Hematopoietic multipotent progenitor cell treated with erythropoietin and hydrocortisone succinate and interleukin-3 and kit ligand, for 17 days (in vitro differentiated cells): Measurements from ENCODE around the gene DNAJB1.
"Not testable (repeated sequence)": the region's sequence is repeated elsewhere in the genome, so short reads cannot be mapped to it uniquely, and the experiment has no call there.

Experiments
- DNase-seq: peaks from one replicate; pipeline ENCODE4 v3.0.0-alpha.2; 2015; ENCODE audit warnings: low spot score

The DNAJB1 gene

DNA sequence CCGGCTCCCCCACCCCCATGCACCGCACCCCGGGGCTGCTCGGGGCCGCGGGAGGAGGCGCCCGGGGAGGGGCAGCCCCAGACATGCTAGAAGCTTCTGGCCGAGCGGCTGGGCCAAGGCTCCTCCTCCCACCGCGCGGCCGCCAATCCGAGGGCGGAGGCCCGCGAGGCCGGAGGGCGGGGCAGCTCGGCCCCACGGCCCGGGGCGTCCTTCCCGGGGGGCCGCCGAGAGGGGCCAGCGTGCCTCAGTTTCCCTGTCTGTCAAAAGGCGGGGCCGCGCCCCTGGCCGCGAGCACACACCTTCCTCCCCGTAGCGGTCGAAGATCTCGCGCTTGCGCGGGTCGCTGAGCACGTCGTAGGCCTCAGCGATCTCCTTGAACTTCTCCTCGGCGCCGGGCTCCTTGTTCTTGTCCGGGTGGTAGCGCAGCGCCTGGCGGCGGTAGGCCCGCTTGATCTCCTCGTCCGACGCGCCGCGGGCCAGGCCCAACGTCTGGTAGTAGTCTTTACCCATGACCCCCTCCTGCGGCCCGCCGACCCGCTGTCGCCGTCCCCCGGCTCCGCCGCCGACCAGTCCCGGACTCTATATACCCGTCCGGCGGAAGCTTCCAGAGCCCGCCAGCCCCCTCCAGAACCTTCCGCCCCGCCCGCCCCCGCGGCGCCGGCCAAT is at the start of gene DNAJB1:
DNAJB1 (minus strand) TSS at position 558 of the 666 bp plus-strand sequence; CDS start at position 510, 48 bp downstream.
- DNase-seq, result peak; percentile 91

DNA sequence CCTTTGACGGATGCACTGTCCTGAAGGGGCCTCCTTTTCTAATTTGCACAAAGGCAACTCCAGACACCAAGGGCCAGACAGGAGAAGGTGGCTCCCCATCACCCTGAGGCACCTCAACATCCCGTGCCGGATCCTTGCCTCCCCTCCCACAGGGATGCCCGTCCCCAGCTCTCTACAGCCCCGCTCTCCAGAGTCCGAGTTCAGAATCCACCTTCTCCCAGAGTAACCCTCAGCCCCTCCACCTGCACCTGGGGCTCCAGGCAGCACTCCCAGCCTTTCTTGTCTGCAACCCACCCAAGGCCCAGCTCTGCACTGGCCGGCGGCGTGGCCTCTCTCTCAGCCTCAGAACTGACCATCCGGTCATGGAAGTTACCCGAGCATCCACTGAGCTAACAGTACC is 48.9 kb upstream of the DNAJB1 start:
- no peak for DNase-seq

DNA sequence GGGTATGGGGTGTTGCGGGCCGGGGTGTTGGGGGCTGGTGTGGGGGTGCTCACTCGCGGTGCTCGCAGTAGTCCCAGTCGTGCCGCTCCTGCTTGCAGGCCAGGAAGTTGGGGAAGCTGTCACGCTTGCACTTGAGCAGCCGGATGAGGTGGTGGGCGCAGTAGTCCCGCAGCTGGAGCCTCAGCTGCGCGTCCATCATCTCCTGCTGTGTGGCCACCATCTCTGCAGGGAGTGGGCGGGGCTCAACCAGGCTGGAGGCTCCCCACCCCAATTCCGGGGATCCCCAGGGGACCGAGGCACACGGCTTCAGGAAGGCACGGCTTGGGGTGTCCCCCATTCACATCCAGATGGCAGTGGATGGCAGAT is 48.5 kb upstream of the DNAJB1 start:
- DNase-seq, result no peak

DNA sequence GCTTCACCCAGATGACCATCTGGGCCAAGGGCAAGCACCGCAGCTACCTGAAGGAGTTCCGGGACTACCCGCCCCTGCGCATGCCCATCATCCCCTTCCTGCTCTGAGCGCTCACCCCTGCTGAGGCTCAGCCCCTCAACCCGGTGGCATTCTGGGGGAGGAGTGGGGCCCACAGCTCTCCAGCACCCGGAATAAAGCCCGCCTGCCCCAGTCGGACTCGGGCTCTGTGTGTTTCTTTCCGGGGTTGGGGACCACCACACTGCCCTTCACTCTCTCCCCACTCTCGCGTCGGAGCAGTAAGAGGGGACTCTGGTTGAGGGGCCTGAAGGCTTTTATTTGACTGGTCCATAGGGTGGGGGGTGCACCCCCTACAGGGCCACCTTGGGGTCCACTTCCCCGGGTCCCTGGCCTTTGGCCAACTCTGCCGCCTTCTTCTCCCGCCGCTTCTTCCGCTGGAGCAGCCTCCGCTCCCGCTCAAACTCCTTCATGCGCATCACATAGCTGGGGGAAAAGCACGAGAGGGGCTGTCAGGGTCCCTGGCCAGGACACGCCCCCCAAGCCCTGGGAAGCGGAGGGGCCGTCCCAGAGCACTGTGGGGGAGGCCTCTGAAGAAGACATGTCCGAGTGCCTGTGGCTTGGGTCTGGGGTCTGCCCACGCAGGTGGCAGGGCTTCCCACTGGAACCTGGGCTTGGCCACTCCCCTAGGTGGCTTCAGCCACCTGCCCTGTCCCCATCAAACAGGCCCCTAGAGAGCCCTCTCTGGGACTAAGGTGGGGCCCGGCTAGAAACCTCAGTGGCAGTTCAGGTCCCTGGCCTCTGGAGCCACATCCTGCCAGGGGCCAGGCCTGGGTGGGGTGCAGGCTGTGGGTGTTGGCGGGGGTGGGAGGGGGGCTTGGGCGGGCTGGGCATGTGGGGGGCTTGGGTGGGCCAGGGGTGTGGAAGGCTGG is 47.8 kb upstream of the DNAJB1 start:
- DNase-seq, result no peak

DNA sequence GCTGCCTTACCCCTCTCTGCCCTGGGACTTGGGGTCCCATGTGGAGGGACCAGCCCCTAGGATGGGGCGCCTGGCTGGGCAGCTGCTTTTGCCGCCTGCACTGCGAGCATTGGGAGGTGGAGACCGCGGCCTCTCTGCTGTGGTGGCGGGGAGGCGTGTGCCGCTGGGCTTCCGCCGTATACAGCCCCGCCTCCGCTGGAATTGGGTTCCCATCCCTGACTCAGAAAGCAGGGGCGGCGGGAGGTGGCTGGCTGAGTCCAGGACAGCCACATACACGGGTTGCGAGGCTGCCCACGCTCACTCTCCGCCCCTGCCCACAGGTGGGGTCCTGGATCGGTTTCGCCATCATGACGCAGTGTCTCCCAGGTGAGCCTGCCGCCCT is 47.1 kb upstream of the DNAJB1 start:
- no peak for DNase-seq

DNA sequence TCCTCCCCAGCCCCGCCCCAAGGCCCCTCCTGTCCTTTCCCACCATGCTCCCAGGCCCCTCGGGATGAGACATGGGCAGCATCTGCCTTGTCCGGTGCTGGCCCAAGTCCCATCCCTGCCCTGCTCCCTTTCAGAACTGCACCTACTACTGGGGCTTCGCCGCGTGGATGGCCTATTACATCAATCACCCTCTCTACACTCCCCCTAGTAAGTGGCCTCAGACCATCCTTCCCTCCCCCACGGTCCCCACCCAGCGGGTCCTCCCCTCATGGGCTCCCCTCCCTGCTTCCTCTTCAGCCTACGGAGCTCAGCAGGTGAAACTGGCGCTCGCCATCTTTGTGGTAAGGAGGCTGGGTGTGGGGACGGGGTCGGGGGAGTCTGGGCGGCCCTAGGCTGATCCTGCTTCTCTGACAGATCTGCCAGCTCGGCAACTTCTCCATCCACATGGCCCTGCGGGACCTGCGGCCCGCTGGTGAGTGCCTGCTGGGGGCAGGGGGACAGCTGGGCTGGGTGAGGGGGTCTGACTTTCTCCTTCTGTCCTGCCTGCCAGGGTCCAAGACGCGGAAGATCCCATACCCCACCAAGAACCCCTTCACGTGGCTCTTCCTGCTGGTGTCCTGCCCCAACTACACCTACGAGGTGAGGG is 46.6 kb upstream of the DNAJB1 start:
- not testable (repeated sequence) for DNase-seq

DNA sequence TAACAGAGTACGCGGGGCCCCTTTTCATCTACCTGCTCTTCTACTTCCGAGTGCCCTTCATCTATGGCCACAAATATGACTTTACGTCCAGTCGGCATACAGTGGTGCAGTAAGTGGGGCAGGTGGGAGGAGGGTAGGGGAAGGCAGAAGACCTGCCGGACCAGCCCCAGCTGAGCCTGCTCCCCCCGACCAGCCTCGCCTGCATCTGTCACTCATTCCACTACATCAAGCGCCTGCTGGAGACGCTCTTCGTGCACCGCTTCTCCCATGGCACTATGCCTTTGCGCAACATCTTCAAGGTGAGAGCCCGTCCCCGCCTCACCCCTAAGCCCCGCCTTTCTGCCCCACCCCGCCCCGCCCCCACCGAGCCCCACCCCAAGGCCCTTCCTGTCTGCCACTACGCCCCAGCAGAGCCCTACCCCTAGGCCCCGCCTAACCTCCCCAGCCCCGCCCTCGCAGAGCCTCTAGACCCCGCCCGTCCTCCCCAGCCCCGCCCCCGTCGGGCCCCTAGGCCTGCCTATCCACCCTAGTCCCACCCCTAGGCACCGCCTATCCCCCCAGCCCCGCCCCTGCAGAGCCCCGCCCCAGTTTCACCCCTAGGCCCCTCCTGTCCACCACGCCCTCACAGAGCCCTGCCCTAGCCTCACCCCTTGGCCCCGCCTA is 45.9 kb upstream of the DNAJB1 start:
- peak; percentile 13 for DNase-seq

- no peak for DNase-seq
Observed at GRCh38 chr19:14563590-14563926, 45.4 kb upstream of the DNAJB1 start.

DNA sequence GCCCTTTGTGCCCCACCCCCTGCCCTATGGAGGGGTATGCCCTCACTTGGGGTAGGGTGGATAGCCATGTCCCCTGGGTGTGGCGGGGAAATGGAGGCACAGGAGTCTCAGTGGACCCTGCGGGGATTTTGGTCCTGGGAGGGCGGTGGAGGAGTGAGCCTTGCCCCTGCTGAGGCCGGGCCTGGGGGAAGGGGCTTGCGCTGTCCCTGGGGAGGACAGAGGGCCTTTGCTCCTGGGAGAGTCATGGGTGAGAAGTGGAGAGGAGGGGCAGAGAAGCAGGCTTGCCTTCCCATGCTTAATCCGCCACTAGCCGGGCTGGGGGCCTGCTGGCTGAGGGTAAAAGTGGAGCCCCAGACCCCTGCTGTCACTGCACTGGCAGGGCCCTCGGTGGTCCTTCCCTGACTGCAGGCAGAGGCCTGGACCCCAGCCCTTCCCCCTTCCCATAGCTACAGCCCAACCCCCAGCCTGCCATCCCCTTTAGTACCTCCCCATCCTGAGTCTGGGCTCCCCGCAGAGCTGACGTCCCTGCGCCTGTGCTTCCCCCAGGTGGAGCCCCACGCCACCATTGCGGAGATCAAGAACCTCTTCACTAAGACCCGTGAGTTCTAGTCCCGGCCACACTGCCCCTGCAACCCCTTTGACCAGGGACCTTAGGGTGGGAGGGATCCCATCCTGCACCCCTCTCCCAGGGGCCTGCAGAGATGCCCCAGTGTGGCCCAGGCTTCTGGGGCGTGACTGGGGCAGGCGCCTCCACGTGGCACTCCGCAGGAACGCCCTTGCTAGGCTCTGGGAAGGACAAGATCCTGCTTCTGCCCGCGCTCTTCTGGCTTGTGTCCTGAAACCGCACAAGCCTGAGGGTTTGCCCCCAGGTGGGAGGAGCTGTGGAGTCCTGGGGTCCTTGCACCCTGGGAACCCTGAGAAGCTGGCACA is 44.7 kb upstream of the DNAJB1 start:
- DNase-seq, result no peak

DNA sequence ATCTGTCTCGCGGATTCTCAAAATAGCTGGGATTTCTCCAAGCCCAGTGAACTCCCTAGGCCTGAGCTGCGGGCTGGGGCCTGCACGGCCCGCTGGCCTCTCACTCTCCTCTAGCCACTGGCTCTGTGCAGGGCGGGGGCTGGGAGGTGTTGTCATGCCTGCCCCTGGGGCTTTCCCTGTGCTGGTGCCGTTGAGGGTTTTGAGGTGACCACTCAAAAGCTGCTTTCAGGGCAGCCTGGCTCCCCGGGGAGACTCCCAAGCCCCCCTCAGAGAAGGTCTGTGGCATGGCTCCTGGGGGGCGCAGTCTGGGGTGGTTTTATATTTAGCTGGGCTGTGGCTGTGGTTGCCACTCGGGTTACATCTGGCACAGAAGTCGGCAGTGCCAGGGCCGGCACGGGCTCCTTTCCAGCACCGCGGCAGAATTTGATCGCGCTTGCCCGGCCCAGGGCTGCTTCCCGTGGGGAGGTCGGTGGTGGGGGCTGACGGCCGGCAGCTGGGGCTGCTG is 43.7 kb upstream of the DNAJB1 start:
- DNase-seq, result no peak

- no peak for DNase-seq
Observed at GRCh38 chr19:14561249-14561648, 43.1 kb upstream of the DNAJB1 start.

- no peak for DNase-seq
Observed at GRCh38 chr19:14560776-14561108, 42.5 kb upstream of the DNAJB1 start.

DNA sequence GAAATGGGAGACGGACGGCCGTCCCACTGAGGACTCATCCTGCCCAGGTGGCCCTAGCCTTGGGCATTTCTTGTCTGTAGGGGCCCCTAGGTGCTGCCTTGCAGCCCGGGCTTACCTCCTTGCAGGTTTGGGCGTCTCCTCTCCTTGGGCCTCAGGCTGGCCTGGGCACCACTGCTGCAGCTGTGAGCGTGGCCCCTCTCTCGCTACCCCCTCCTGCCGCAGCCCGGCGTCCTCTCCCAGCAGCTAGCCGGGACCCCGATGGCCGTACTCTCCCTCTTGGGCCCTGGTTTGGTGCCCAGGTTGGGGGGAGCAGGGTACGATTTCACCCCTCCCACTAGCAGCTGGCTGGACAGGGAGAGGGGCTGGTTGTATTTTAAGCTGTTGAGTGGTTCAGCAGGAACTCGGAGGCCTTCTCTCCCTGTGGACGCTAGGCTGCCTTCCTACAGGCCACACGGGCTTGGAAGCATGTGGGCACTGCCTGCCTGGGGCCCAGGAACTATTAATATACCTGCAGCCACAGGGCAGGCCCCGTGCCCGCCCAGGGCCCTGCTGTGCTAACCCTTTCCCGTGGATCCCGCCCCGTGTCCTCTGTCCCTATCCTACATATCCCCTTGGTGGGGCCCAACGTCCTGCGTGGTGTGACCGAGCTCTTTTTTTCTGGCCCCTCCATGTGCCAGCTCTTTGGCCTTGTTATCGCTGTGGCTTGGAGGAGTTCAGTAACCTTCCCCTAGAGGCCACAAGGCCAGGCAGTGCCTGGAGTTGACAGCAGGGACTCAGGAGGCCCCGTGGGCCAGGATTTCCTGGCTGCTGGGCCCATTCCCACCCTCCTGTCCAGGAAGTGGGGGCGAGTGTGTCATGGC is 41.9 kb upstream of the DNAJB1 start:
- DNase-seq, result no peak

- no peak for DNase-seq
Observed at GRCh38 chr19:14558370-14559066, 40.3 kb upstream of the DNAJB1 start.

DNA sequence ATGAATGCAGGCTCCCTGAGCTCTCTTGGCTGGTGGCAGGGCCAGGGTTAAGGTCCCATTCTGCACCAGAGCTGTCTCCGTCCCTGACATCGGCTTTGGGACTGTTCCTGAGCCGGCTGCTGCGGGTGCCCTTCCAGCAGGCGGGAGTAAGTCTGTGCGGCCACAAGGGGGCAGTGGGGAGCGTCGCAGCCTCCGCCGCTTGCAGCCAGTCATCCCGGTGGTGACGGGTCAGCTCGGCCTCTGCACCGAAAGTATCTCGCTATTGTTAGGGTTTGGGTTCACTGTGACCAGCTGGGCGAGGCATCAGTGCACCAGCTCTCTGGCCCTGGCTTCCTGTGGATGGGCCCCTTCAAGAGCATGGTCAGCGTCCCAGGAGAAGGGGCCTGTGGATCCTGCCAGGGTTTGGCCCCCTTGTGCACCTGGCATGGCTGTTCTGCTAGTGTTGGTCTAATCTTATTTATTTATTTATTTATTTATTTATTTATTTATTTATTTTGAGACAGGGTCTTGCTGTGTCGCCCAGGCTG is 38.5 kb upstream of the DNAJB1 start:
- peak; percentile 79 for DNase-seq

GRCh38 chr19:14555918-14556661 is 37.9 kb upstream of the DNAJB1 start:
- no peak for DNase-seq

- DNase-seq, result no peak
Observed at GRCh38 chr19:14554382-14554812, 36.2 kb upstream of the DNAJB1 start.

DNA sequence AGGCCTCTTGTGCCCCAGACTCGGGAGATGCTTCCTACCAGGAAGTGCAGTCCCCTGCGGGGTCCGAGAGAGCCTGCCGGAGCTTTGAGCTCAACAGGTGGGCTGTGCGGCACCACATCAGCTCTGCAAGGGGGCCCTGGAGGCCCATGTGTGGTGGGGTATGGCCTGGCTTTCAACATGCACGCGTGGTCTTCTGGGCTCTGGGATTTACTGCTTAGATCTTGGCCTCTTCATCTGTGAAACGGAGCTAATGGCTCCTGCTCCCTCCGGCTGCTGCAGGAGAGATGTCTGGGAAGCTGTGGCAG is 35.7 kb upstream of the DNAJB1 start:
- DNase-seq, result no peak
